Activated CD4-positive, alpha-beta T cell treated with anti-CD3 and anti-CD28 coated beads, Interleukin-2, amount 50 U/mL, for 4 hours (primary cell): ENCODE measurements around the gene NBPF3.
"Not testable (repeated sequence)": the region's sequence is repeated elsewhere in the genome, so short reads cannot be mapped to it uniquely, and the experiment has no call there.

Experiments
- DNase-seq, 2 experiments: peaks; one replicate each; pipeline ENCODE4 v3.0.0-alpha.2; 2020

NBPF3 gene

DNA sequence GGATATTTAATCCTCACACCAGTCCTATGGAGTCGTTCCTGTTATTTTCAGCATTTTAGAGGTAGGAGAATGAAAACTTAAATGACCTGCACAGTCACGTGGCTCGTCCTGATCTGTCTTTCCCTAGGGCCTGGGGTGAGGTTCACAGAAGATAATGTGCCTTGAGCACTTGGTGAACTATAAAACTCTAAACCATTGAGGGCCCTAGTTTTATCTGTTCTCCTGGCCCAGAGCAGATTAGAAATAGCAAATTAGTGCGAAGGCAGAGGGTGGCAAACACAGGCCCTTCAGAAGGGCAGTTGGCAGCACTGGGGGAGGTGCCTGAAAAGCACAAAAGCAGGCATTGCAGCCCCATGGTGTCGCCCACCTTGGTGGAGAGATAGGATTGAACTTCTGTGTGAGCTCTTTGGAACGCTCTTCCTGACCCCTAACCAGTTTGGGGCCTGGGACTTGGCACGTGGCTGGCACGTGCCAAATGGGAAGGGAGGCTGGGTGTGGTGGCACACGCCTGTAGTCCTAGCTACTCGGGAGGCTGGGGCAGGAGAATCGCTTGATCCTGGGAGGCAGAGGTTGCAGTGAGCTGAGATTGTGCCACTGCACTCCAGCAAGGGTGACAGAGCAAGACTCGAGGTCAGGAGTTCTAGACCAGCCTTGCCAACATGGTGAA is 1.2 kb upstream of the NBPF3 start:
- DNase-seq, result not testable (repeated sequence)

DNA sequence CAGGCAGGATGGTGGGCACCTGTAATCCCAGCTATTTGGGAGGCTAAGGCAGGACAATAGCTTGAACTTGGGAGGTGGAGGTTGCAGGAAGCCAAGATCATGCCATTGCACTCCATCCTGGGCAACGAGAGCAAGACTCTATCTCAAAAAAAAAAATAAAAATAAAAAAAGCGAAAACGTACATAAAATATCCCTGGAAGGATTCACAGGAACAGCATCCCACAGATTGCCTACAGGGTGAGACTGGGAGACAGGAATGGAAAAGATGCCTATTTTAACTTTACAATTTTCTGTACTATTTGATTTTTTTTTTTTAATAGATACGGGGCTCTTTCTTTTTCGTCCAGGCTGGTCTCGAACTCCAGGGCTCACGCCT is 604 bp upstream of the NBPF3 start:
- DNase-seq, result no peak

GRCh38 chr1:21440630-21441125 is 741 bp downstream of the NBPF3 start:
- not testable (repeated sequence) for DNase-seq

DNA sequence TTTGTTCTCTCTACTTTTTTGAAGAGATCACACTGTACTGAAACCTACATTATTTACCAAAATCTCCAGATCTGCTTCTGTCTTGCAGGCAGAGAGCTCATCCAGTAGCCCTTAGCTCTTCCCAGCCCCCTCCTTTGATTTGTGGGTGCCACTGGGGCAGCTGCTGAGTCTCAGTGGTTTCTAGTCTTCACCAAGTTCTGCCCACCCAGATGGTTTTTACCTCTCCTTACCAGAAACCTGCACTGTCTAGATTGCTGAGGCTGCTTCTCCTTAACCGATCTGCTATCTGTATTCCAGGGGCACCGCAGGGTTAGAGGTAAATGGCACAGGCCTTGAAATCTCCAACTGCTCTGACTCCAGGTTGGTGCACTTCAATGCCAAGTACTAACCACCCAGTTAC is 6.7 kb downstream of the NBPF3 start:
- not testable (repeated sequence) for DNase-seq

- DNase-seq, result no peak
Measured at GRCh38 chr1:21447311-21447710, 7.4 kb downstream of the NBPF3 start.

GRCh38 chr1:21449906-21450305 is 10.0 kb downstream of the NBPF3 start:
- DNase-seq, result no peak

DNA sequence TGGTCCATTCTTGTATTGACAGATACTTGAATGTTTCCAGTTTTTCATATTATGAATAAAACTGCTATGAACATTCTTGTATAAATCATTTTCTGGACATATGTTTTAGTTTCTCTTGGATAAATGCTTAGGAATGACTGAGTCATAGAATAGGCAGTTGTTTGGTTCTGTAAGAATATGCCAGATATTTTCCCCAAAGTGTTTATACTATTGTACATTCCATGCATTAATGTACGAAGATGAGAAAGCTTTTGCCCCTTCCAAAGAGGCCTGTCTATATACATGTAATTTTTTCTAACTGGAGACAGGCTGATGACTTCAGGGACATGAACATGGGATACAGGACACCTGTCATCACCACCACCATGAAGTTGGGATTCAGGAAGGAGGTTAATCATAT is 11.3 kb downstream of the NBPF3 start:
- DNase-seq, result no peak

- DNase-seq, result no peak
Measured at GRCh38 chr1:21451981-21452411, 12.1 kb downstream of the NBPF3 start.

GRCh38 chr1:21453964-21454614 is 14.2 kb downstream of the NBPF3 start:
- DNase-seq, result not testable (repeated sequence)

DNA sequence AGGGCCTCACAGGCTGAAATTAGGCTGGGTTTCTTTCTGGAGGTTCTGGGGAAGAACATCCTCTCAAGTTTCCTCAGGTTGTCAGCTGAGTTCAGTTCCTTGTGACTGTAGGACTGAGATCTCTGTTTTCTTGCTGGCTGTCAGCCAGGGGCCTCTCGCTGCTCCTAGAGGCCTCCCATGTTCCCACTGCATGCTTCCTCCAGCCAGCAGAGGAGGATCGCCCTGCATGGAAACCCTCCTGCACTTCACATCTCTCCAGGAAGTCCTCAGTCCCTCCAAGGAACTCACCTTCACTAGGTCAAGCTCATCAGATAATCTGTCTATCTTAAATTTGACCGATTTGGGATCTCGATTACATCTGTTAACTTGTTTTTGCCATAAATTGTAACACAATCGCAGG is 15.0 kb downstream of the NBPF3 start:
- not testable (repeated sequence) for DNase-seq

- no peak for DNase-seq
Measured at GRCh38 chr1:21457654-21458053, 17.7 kb downstream of the NBPF3 start.

DNA sequence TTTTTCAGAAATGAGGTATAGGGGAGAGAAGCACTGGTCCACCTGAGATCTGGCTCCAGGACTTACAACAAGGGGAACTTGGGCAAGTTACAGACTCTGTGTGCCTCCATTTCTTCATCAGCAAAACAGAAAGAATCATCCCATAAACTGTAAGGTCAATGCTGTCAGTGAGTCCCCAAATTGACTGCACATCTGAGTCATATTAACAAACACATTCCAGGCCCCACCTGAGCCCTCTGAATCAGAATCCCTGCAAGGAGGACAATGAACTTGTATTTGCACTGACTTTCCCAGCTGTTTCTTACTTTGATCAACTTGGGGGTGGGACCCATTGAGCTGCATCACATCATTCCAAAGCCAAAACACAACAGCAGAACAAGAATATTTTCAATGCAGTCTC is 25.2 kb downstream of the NBPF3 start:
- not testable (repeated sequence) for DNase-seq

GRCh38 chr1:21467946-21468345 is 28.0 kb downstream of the NBPF3 start:
- not testable (repeated sequence) for DNase-seq

DNA sequence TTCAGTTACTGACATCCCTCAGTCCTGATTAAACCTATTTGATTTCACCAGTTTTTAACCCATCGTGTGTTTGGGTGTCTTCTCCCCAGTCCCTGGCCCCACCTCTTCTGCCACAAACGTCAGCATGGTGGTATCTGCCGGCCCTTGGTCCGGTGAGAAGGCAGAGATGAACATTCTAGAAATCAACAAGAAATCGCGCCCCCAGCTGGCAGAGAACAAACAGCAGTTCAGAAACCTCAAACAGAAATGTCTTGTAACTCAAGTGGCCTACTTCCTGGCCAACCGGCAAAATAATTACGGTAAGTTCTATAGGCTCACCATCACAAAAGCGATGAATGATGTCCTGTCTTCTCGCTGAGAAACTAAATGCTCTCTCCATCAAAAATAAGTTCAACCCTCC is 28.7 kb downstream of the NBPF3 start:
- no peak for DNase-seq

GRCh38 chr1:21469581-21469980 is 29.6 kb downstream of the NBPF3 start:
- DNase-seq, result no peak

GRCh38 chr1:21472861-21473260 is 32.9 kb downstream of the NBPF3 start:
- DNase-seq, result no peak

DNA sequence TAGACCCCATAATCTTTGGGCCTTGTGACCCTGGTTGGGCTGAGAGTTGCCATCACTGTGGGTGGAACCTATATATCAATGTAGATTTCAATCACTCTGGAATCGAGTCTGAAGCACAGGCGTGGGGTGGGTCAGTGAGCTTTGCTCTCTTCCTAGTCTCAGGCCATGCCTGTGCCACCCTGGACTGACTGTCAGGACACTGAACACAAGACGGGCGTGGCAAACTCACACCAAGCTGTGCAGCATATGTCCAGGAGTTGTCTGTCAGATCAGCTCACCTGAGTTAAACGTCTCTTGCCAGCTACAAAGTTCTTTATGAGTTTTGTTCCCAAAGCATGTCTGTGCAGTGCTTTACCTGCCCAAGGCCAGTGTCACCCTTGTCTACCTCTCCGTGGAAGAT is 38.4 kb downstream of the NBPF3 start:
- DNase-seq, result no peak

DNA sequence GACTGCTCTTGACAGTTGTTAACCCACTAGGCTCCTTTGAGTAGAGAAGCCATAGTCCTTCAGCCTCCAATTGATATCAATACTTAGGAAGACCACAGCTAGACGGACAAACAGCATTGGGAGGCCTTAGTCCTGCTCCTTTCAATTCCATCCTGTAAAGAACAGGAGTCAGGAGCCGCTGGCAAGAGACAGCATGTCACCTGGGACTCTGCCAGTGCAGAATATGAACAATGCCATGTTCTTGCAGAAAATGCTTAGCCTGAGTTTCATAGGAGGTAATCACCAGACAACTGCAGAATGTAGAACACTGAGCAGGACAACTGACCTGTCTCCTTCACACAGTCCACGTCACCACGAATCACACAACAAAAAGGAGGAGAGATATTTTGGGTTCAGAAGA is 43.9 kb downstream of the NBPF3 start:
- not testable (repeated sequence) for DNase-seq

- no peak for DNase-seq
Measured at GRCh38 chr1:21489146-21489545, 49.2 kb downstream of the NBPF3 start.

GRCh38 chr1:21490774-21491487 is 51.0 kb downstream of the NBPF3 start:
- no peak for DNase-seq

DNA sequence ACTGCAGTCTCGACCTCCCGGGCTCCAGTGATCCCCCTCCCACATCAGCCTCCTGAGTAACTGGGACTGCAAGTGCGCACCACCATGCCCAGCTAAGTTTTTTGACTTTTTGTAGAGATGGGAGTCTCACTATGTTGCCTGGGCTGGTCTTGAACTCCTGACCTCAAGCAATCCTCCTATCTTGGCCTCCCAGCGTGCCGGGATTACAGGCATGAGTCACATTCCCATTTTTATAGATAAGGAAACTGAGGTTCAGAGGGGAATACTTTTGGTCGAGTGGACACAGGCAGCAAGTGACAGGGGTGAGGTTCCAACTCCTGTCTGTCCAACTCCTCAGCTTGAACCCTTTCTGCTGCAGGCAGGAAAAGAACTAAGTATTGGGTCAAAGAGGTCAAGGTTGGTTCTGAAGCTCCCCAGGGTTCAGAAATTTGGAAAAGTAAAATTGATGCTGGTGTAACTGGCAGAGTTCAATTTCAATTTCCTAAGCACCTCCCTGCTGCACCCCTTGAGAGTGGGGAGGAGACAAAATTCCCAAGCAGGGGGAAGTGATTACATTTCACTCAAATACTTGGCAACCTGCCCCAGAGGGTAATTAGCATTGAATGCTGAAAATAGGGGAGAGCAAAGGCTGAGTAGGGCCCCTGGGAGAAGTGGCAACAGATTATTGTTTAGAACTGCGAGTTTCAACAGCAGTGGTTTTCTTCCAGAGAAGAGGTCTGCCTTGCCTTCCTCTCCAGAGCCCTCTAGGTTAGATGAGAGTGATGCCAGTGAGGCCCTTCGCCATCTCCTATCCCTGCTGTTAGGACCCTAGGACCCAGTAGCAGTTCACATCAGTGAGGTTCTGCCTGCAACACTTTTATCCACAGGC is 51.8 kb downstream of the NBPF3 start:
- DNase-seq, result no peak

DNA sequence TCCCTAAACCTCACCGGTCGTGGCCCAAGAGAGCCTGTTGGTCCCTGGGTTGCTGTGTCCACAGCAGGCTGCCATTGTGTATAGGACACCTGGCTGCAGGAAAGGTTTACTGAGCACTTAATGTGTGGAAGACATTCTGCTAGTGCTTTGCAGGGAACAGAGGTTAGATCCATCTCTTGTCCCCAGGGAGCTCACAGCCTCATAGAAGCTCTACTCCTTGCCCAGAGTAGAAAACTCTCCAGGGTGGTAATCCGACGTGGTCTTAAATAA is 52.4 kb downstream of the NBPF3 start:
- DNase-seq, result no peak

GRCh38 chr1:21494196-21494595 is 54.3 kb downstream of the NBPF3 start:
- no peak for DNase-seq
